NCI-H1417 (cell line): ENCODE results near the gene CATSPERB.
"Not testable (repeated sequence)": the region's sequence is repeated elsewhere in the genome, so short reads cannot be mapped to it uniquely, and the experiment has no call there.

Experiments used
- DNase-seq, 3 experiments: peaks; one replicate each; lab custom pipeline; 2025; lab: John Stamatoyannopoulos, UW

Gene CATSPERB

GRCh38 chr14:91732859-91733477 lies 1.1 kb upstream of the CATSPERB start:
- peak in 2 of 3 experiments; percentile 3 to 33 for DNase-seq

GRCh38 chr14:91732439-91732838 lies 553 bp upstream of the CATSPERB start:
- no peak for DNase-seq

- DNase-seq = no peak
These were observed 868 bp downstream of the CATSPERB start for GRCh38 chr14:91731018-91731417.

GRCh38 chr14:91729756-91730155 lies 2.1 kb downstream of the CATSPERB start:
- no peak for DNase-seq

GRCh38 chr14:91728616-91729183 lies 3.2 kb downstream of the CATSPERB start:
- no peak for DNase-seq

GRCh38 chr14:91727121-91727520 lies 4.8 kb downstream of the CATSPERB start:
- no peak for DNase-seq

- no peak for DNase-seq
These were observed 8.4 kb downstream of the CATSPERB start for GRCh38 chr14:91723501-91723900.

- no peak for DNase-seq
These were observed 9.5 kb downstream of the CATSPERB start for GRCh38 chr14:91722386-91722785.

GRCh38 chr14:91719839-91720238 lies 12.0 kb downstream of the CATSPERB start:
- DNase-seq = no peak

- DNase-seq = no peak
These were observed 14.9 kb downstream of the CATSPERB start for GRCh38 chr14:91716999-91717398.

GRCh38 chr14:91714805-91715204 lies 17.1 kb downstream of the CATSPERB start:
- no peak for DNase-seq

GRCh38 chr14:91708795-91709194 lies 23.1 kb downstream of the CATSPERB start:
- no peak for DNase-seq

- DNase-seq = no peak
These were observed 24.9 kb downstream of the CATSPERB start for GRCh38 chr14:91706996-91707395.

GRCh38 chr14:91694643-91695042 lies 37.2 kb downstream of the CATSPERB start:
- no peak for DNase-seq

GRCh38 chr14:91693346-91693745 lies 38.5 kb downstream of the CATSPERB start:
- DNase-seq = no peak

- DNase-seq = no peak
These were observed 39.8 kb downstream of the CATSPERB start for GRCh38 chr14:91692075-91692474.

GRCh38 chr14:91689608-91690007 lies 42.3 kb downstream of the CATSPERB start:
- no peak for DNase-seq

GRCh38 chr14:91687436-91687835 lies 44.5 kb downstream of the CATSPERB start:
- DNase-seq = not testable (repeated sequence)

GRCh38 chr14:91685600-91685999 lies 46.3 kb downstream of the CATSPERB start:
- no peak for DNase-seq

- DNase-seq = no peak
These were observed 49.9 kb downstream of the CATSPERB start for GRCh38 chr14:91681893-91682563.

GRCh38 chr14:91681118-91681517 lies 50.8 kb downstream of the CATSPERB start:
- no peak for DNase-seq

GRCh38 chr14:91679273-91679672 lies 52.6 kb downstream of the CATSPERB start:
- no peak for DNase-seq

- DNase-seq = not testable (repeated sequence)
These were observed 54.2 kb downstream of the CATSPERB start for GRCh38 chr14:91677687-91678086.
